GM19025 (cell line): ENCODE measurements around the gene ADAMTS18.
"Not testable (repeated sequence)": the region's sequence is repeated elsewhere in the genome, so short reads cannot be mapped to it uniquely, and the experiment has no call there.

Source experiments
- ATAC-seq: cut with Tn5 transposase; IDR thresholded peaks from one replicate; pipeline ENCODE4 v1.9.1; 2021; ENCODE audit warnings: mild to moderate bottlenecking, low read depth, moderate library complexity; ENCODE audit not compliant: unreplicated experiment

The ADAMTS18 gene

DNA sequence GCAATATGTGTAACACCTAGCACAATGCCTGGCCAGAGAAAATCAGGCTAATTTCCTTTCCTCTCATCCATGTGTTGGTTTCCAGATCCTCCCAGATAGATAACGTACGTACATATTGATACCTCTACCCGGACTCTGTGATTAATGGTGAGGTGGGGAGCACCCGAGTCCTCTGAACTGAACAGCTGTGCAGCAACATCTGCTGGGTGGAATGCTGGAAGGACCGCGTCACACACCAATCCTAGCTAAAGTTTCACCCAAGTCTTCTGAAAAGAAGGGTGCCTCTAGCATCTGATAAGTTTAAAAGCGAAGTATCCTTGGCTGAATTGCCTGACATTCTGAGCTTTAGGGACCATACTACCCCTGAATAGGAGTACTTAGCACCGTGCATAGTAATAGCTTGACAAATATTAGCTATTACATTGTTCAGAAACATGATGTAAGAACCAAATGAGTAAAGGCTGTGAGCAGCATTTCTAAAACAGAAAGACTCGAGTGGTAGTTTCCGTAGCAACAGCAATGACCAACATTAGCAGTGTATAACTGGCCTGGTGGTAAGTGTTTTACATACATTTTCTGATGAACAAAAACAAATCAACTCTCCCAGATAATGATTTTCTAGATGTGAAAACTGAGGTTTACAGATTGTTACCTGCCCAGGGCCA is 144.3 kb downstream of the ADAMTS18 start:
- no peak for ATAC-seq

DNA sequence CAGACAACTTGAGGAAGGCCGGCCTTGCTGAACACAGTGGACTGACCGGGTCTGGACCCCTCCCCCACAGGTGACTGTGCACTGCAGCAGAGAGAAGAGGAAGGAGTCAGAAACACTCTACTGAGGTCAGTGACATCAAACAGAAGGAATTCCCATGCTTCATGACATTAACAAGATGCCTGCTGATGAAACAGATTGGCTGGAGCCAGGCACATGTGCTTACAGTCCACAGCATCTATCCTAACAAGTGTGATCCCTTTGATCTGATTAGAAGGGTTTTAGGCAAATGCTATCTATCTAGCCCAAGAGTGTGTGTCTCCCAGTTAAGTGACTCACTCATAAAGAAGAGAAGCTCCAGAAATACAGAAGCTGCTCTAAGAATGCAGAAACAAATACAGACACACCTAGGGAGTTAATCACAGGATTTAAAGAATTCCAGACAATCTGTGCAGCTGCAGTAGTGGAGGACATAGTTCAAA is 145.5 kb downstream of the ADAMTS18 start:
- no peak for ATAC-seq

DNA sequence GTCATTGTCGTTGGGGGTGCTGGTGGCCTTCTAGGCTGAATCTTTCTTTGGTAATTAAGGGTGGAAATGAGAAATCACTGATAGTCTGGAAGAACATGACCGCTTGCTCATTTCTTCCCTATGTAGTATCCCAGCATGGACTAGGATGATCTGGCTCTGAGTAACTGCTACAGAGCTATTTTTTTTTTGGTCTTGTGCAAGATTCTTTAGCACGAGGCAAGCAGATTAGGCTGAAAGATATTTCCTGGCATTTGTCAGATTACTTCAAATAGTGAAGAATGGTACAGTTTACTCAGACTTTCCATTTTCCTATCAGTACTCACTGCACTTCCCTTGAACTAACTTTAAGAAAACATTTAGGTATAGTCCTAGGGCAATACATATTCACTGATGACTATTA is 146.6 kb downstream of the ADAMTS18 start:
- ATAC-seq = no peak

DNA sequence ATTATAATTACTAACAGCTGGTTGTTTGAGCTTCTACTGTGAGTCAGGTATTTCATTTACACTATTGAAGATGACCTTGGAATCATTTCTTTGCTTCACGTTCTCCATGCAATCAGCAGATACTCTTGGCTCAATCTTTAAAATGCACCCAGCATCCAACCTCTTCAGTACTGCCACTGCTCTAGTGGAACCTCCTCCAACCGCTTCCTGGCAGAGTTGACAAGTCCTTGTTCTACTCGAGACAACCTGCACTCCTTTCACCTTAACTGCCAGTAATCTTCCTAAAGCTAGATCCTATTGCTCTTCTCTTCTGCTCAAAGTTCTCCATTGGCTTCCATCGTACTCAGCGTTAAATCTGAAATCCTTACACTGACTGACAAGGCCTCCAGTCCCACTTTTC is 149.2 kb downstream of the ADAMTS18 start:
- no peak for ATAC-seq

DNA sequence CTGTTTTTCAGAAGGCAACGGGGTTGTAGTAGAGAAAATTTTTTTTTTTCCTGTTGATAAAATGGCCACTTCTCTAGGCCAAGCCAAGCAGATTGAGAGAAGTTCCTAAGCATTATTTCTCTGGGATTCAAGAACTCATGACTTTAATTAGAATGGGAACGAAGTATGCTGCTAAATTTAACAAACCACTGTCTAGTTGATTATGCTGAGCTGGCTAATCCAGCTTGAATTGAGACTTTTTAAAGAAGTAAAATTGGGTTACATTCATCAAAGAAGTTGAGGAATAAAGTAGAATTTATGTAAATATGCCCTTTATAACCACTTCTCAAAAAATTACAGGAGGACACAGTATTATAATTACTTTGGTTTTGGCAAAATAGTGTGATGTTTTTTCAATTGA is 152.5 kb downstream of the ADAMTS18 start:
- no peak for ATAC-seq

DNA sequence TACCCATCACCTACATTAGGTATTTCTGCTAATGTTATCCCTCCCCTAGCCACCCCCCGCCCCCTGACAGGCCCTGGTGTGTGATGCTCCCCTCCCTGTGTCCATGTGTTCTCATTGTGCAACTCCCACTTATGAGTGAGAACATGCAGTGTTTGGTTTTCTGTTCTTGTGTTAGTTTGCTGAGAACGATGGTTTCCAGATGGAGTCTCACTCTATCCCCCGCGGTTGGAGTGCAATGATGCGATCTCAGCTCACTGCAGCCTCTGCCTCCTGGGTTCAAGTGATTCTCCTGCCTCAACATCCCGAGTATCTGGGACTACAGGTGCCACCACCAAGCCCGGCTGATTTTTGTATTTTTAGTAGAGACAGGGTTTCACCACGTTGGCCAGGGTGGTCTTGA is 155.5 kb downstream of the ADAMTS18 start:
- ATAC-seq = not testable (repeated sequence)

DNA sequence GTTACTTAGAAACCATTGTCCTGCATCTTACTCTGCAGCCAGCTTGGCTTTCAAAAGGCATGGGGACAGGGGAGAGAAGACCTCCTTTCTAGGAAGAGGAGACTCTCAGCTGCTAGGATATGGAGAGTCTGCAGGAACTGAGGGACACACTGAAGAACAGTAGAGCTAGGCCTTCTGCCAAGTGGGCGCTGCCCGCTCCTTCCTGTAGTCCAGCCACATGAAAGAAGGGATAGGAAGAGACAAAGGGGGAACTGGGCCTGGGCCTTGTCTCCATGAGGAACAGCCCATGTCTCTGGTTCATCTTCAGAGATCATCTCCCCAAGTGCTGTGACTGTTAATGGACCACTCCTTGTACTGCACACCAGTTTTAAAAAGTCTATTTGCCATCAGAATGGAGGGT is 157.3 kb downstream of the ADAMTS18 start:
- ATAC-seq = no peak

DNA sequence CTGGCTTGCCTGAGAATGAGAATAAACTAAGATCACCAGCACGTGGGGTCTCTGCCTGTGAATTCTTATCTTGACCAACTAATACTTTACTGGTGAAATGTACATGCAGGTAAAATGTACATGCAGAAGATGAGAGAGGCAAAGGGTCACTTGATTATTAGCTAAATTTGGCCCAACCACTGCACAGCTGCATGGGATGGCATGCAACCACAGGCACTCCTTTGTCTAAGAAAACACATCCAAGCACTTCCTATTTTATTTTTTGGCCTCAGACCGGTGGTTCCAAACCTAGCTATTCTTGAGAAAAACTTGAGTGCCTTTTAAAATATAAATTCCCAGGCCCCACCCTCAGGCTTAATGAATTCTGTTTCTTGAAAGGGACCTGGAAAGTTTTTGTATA is 157.7 kb downstream of the ADAMTS18 start:
- no peak for ATAC-seq

DNA sequence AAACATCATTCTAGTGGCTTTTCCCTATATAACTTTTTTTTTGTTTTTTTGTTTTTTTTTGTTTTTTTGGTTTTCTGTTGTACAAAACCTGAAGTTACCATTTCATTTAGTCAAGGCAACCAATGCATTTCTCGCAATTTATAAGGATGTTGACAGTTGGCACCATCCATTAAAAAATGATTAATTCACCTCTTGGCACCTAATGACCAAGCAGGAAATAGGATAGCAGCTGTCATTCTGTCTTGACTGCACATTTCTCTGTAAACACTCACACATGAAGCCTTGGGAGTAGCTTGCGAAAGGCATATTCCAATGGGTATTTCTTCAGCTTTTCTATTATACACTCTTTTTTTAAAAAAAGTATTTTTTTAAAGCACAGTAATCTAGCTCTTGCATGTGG is 158.2 kb downstream of the ADAMTS18 start:
- ATAC-seq = no peak

DNA sequence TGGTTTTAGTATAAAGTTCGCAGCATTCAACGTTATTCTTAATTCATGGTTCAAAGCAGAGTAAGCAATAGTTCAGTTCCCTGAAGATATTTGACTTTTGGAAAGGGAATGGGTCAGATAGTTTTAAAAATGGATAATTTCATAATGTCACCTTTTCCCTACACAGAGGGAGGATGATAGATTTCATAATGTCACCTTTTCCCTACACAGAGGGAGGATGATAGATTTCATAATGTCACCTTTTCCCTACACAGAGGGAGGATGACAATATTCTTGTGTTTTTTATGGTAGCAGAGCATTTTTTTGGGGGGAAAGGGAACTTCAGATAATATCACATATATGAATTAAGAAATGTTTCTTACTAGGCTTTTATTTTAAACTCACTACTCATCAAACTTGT is 159.5 kb downstream of the ADAMTS18 start:
- ATAC-seq = not testable (repeated sequence)

DNA sequence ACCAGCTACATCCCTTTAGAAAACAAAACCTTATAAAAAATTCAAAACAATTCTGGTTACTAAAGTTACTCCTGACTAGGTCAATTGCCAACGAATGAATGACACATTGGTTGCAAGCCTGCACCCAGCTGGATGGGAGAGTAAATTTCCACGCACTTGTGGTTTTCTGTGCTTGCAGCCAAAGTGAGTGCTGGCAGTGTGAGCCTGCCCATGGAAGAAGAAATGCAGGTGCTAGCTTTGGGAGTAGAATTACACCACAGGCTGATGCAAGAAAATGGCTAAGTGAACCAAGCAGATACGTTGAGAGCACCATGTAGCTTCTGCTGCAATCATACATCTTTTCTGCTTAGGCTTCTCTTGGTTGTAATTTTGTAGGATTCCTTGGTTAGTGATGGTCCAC is 161.0 kb downstream of the ADAMTS18 start:
- no peak for ATAC-seq

DNA sequence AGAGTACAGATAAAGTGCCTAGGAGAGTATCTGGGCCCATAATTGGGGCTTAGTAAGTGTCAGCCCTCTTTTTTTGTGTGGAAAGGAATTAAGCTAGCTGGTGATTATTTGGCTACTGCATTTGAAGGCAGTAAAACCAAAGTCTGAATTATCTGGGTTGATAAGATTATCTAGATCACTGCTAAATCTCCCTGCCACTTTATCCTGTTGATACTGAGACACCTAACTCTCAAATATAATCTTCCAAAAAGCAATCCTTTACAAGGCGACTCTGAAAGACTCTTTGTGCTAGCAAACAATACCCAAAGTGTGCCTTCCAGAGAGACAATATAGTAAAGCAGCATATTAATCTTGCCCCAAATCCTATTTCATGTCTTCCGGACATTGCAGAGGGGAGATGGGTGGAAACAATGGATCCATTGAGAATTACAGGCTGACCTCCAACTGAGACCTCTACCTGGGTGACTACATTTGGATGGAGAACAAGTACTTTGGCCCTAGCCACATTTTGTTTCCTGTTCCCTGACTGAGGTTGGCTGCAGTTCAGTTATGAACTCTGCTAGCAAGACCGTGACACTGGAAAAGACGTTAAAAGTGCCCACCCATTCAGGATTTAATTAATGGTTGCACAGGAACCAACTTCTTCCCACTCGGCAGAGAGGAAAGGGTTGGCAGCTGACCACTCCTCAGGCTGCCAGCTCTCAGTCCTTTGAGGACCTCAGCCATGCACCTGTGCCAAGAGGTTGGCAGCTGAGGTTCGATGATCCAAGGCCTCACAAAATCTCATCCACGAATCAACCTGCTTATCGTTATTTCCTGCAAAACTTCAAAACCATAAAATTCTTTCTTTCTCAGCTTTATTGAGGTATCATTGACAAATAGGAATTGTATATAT is 163.1 kb downstream of the ADAMTS18 start:
- no peak for ATAC-seq

DNA sequence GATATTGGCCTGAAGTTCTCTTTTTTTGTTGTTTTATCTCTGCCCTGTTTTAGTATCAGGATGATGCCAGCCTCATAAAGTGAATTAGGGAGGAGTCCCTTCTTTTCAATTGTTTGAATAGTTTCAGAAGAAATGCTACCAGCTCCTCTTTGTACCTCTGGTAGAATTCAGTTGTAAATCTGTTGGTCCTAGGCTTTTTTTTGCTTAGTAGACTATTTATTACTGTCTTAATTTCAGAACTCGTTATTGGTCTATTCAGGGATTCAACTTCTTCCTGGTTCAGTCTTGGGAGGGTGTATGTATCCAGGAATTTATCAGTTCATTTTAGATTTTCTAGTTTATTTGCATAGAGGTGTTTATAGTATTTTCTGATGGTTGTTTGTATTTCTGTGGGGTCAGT is 168.6 kb downstream of the ADAMTS18 start:
- ATAC-seq = not testable (repeated sequence)

DNA sequence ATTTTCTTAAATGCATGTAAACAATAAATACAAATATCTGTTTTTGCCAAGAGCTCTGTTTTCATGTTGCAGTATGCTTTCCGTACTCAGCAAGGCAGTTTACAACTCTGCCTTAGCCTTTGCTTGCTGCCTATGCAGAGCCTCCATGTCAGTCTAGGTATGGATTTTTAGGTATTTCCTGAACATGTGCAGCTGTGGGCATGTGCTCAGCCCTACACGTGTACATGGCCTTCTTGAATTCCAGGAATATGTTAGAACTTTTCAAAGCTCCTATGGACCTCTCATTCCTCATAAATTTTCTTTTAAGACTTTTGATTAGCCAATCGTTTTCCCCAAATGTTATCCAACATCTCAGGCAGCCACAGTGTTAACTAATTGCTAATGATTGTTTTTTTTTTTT is 171.9 kb downstream of the ADAMTS18 start:
- no peak for ATAC-seq

DNA sequence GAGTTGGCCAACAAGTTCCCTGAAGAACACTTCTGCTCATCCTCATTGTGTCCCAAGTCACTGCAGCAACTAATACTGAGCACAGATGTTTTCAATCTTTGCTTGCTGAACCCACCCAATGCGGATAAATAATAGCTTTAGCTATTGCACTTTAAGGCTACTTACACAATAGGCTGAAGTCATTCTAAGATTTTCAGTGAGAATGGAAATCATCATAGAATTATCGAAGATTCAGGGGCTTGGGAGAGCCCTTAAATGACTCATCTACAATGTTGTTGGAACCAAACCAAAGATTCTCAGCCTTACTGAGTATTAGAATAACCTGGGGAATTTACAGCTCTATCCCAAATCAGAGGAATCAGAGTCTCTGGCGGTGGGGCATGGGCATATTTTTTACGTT is 184.4 kb downstream of the ADAMTS18 start:
- no peak for ATAC-seq

DNA sequence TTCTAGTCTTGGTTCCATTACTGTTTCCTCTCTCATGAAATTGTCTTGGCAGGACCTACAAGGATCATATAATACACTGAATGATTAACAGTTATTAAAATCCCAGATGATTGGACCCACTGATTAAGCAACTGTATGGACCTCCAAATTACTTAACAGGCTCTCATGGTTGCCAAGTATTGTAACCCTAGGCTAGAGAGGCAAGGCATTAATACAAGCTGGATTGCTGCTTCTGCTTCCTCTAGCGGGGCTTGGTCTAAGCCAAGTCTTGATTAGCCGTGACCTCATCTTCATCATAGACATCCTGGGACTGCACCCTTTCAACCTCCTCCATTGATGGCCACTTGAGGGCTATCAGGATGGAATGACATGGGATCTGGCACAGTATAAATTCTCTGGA is 188.7 kb downstream of the ADAMTS18 start:
- no peak for ATAC-seq

DNA sequence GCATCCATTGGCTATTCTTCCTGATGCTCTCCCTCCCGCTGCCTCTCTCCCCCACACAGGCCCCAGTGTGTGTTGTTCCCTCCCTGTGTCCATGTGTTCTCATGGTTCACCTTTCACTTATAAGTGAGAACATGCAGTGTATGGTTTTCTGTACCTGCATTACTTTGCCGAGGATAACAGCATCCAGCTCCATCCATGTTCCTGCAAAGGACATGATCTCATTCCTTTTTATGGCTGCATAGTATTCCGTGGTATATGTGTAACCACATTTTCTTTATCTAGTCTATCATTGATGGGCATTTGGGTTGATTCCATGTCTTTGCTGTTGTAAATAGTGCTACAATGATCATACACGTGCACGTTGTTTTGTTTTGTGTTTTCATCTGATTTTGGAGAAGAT is 192.4 kb downstream of the ADAMTS18 start:
- not testable (repeated sequence) for ATAC-seq

DNA sequence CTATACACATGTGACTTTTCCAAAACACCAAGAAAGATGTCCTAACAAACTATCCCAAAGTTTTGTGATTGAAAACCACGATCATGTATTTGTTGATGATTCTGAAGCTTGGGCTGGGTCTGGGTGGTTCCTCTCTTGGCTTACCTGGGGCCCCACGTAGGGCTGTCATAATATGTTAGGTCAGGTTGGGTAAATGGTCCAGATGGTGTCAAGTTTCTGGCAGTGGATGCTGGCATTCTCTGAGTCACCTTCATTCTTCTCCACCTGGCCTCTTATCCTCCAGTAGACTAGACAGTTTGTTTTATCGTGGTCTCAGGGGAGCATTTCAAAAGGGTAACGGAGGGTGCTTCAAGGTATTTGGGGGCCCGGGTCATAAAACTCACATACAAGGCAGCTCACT is 196.2 kb downstream of the ADAMTS18 start:
- no peak for ATAC-seq

DNA sequence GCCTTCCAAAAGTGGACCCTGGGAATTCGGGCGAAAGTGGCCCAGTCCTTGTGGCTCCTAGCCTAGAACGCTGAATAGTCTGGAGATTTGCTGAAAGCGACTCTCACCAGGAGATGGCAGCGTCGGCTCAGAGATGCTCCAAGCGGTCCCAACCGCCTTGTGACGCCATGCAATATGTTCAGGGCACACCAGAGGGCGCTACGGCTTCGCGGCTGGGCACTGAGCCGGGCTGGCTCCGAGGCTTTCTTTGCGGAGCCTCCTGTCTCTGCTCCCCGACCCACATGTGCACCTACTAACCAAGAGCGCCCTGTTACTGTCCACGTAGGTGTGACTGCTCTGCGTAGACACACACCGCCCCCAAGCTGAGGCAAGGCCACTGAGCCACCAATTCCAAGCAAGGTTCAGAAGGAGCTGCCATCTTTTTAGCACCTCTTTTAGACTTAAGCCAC is 198.7 kb downstream of the ADAMTS18 start:
- peak; percentile 94 for ATAC-seq

DNA sequence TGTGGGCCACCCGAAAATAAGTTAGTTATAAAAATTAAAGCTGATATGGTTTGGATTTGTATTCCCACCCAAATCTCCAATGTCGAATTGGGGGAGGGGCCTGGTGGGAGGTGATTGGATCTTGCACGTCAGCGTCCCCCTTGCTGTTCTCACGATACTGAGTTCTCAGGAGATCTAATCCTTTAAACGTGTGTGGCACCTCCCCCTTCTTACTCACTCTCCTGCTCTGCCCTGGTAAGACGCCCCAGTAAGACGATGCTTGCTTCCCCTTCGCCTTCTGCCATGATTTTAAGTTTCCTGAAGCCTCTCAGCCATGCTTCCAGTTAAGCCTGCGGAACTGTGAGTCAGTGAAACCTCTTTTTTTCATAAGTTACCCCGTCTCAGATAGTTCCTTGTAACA is 200.2 kb downstream of the ADAMTS18 start:
- ATAC-seq = no peak

DNA sequence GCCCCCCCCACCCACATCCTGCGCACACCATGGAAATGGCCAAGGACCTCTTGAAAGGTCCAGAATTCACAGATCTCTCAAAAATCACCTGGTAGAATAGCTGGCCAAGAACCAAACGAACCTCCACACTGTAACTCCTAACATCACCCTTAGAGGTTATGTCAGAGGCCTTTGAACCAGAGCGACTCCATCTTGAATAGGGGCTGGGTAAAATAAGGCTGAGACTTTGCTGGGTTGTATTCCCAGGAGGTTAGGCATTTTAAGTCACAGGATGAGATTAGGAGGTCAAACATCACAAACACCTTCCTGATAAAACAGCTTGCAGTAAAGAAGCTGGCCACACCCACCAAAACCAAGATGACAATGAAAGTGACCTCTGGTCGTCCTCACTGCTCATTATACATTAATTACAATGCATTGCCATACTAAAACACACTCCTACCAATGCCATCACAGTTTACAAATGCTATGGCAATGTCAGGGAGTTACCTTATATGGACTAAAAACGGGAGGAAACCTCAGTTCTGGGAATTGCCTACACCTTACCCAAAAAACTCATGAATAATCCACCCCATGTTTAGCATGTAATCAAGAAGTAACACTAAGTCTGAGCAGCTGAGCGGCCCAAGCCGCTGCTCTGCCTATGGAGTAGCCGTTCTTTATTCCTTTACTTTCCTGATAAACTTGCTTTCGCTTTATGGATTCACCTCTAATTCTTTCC is 200.9 kb downstream of the ADAMTS18 start:
- ATAC-seq = no peak
